Measurements from ENCODE around the gene SENP6. TPM values are rescaled to one million over a fixed set of nuclear protein-coding genes. Genes with fewer than 3 reads are reported as not detected.

SENP6 gene
- total RNA-seq, 1 experiment from 2014 or later: 116 TPM

GRCh38 chr6:75600768-75601167 lies 912 bp upstream of the SENP6 start:
- H3K79me2 ChIP-seq (ENCODE audit: insufficient read depth, low read length): peaks cover 31% of the 10 kb centered on the region
- H2BK12ac ChIP-seq (ENCODE audit: insufficient read length, low read depth, low read length): no peak overlapping the region

More at GRCh38 chr6:75600768-75601167, 912 bp upstream of the SENP6 start:
- no peaks in the 10 kb centered on the region for H3K4me1 ChIP-seq (ENCODE audit: insufficient read depth, low read length)
- H4K20me1 ChIP-seq (ENCODE audit: control insufficient read depth, insufficient read depth, insufficient read length): no peaks in the 10 kb centered on the region
- no peak overlapping the region for H3K4me2 ChIP-seq (ENCODE audit: insufficient read depth, insufficient read length, low read length)
- H2AFZ ChIP-seq (ENCODE audit: low read length): no peak overlapping the region
- no peak overlapping the region for H2BK120ac ChIP-seq (ENCODE audit: low read depth, low read length, poor library complexity, severe bottlenecking)
- Mint-ChIP-seq H3K4me3 (peak overlapping the region; percentile 68 to 97), H3K27ac (peak overlapping the region in 2 of 3 experiments; percentile 22 to 45; a peak in 3 of 7 replicates), H3K36me3 (ENCODE audit: insufficient read depth in 1 of 3, low read depth in 3 of 3) (peaks cover 0 to 10% (median 6%) of the 10 kb centered on the region in 3 experiments; a peak in 3 of 7 replicates), H3K9me3 (peaks cover 0 to 3% of the 10 kb centered on the region in 2 experiments; a peak in 1 of 5 replicates), H3K27me3 (ENCODE audit: low read depth) (no peaks in the 10 kb centered on the region), H3K4me1 (peaks cover 24 to 27% of the 10 kb centered on the region in 2 experiments)
- no peak overlapping the region for H3K23ac ChIP-seq (ENCODE audit: insufficient read length, low read depth, low read length)
- H2AK5ac ChIP-seq (ENCODE audit: insufficient read length, low read length): no peak overlapping the region
- H2BK15ac ChIP-seq (ENCODE audit: low read depth, low read length): no peak overlapping the region
- no peak overlapping the region for H3K9ac ChIP-seq (ENCODE audit: extremely low read depth, insufficient read length, low read length)
- no peak overlapping the region for H3K14ac ChIP-seq (ENCODE audit: insufficient read depth, low read length)
- H3K27ac ChIP-seq (ENCODE audit: insufficient read length, low read depth, low read length): no peak overlapping the region
- no peak overlapping the region for H4K91ac ChIP-seq (ENCODE audit: insufficient read length, low read depth, low read length)
- no peaks in the 10 kb centered on the region for H3K9me3 ChIP-seq (ENCODE audit: control insufficient read depth, low read depth, low read length)
- no peak overlapping the region for H2BK20ac ChIP-seq (ENCODE audit: low read depth, low read length, poor library complexity, severe bottlenecking)
- WGBS (ENCODE audit: extremely low coverage, insufficient read length, low lambda C conversion rate): no CpG with 5 or more reads among the region's 7 CpGs
- no peak overlapping the region for H3K4ac ChIP-seq (ENCODE audit: low read depth, low read length)
- DNase-seq: no peak
- H3K23me2 ChIP-seq (ENCODE audit: insufficient read length, low read depth, low read length, poor library complexity, severe bottlenecking): peaks cover 5% of the 10 kb centered on the region
- H3K79me1 ChIP-seq (ENCODE audit: insufficient read depth, low read depth, low read length, poor library complexity, severe bottlenecking): no peaks in the 10 kb centered on the region
- TF ChIP-seq CTCF (conservative IDR thresholded peaks at IDR 0.05): no peak
- no peak overlapping the region for H4K5ac ChIP-seq (ENCODE audit: insufficient read length, low read depth, low read length)
- no peak overlapping the region for H3K56ac ChIP-seq (ENCODE audit: insufficient read length, low read depth, low read length)
- no peak overlapping the region for H2BK5ac ChIP-seq (ENCODE audit: insufficient read length, low read length)
- H3K27me3 ChIP-seq (ENCODE audit: insufficient read depth, low read length): no peaks in the 10 kb centered on the region
- H3K18ac ChIP-seq (ENCODE audit: insufficient read length, low read depth, low read length): no peak overlapping the region
- H3T11ph ChIP-seq (ENCODE audit: low read length): no peak overlapping the region
- no peak overlapping the region for H4K8ac ChIP-seq (replicated peaks; ENCODE audit: insufficient read length, low read depth, low read length)

Data from H9 (cell line).